PC-3 (cell line): ENCODE results near the gene LYG2. TPM values are rescaled to one million over a fixed set of nuclear protein-coding genes. Genes with fewer than 3 reads are reported as not detected.
A peak's percentile ranks its signal among the peaks of the same experiment; 100 is the strongest.
"Not testable (repeated sequence)": the region's sequence is repeated elsewhere in the genome, so short reads cannot be mapped to it uniquely, and the experiment has no call there.

Source experiments
- ATAC-seq: fragments of 200-7000 bp; cut with Tn5 transposase; 2 replicates; pipeline ENCODE4 v1.9.1; 2020; ENCODE audit warnings: mild to moderate bottlenecking, moderate library complexity
- BruUV-seq: library from RNA; stranded (reverse); fragments of 400-500 nt; replicated peaks from 2 replicates; lab custom pipeline; 2021; lab: Mats Ljungman, UMichigan
- CTCF ChIA-PET: fragments of 300-600 bp; sonication (Branson Sonifier 250); formaldehyde crosslinking; loops from one replicate; lab custom pipeline; 2022; ENCODE audit warnings: antibody characterized with exemption; lab: Charles Lee
- POLR2A ChIA-PET: fragments of 300-600 bp; sonication (Branson Sonifier 250); formaldehyde crosslinking; loops from one replicate; lab custom pipeline; 2022; ENCODE audit warnings: antibody characterized with exemption; ENCODE audit not compliant: unreplicated experiment; lab: Charles Lee
- DNase-seq: peaks from one replicate; pipeline ENCODE4 v3.0.0-alpha.2; 2015
- H2AFZ ChIP-seq: fragments of 300-600 bp; sonication (generic); 2 replicates; pipeline ENCODE4 v1.6.0; 2016; ENCODE audit warnings: antibody characterized with exemption, low read length
- H3F3A ChIP-seq: fragments of 300-600 bp; sonication (generic); one replicate; pipeline ENCODE4 v1.6.0; 2017; ENCODE audit warnings: antibody characterized with exemption, low read length, control low read depth, mild to moderate bottlenecking; ENCODE audit not compliant: unreplicated experiment
- H3K27ac ChIP-seq: fragments of 300-600 bp; sonication (generic); 2 replicates; pipeline ENCODE4 v1.5.1; 2016; ENCODE audit warnings: mild to moderate bottlenecking, low read length
- H3K27me3 ChIP-seq: fragments of 300-600 bp; sonication (generic); 2 replicates; pipeline ENCODE4 v1.6.1; 2016; ENCODE audit warnings: low read length, mixed read lengths
- H3K36me3 ChIP-seq: fragments of 300-600 bp; sonication (generic); 2 replicates; pipeline ENCODE4 v1.6.1; 2016; ENCODE audit warnings: low read depth, mixed run types, low read length, mixed read lengths
- H3K4me1 ChIP-seq: fragments of 300-600 bp; sonication (generic); 2 replicates; pipeline ENCODE4 v1.5.1; 2016; ENCODE audit warnings: low read length; ENCODE audit not compliant: insufficient read depth
- H3K4me2 ChIP-seq: fragments of 300-600 bp; sonication (generic); 2 replicates; pipeline ENCODE4 v1.6.0; 2016; ENCODE audit warnings: low read length
- H3K4me3 ChIP-seq: fragments of 300-600 bp; sonication (generic); 2 replicates; pipeline ENCODE4 v1.5.1; 2016; ENCODE audit warnings: mild to moderate bottlenecking, low read length, mixed read lengths
- H3K79me2 ChIP-seq: fragments of 300-600 bp; sonication (generic); 2 replicates; pipeline ENCODE4 v1.6.1; 2017; ENCODE audit warnings: low read length, mixed read lengths
- H3K9ac ChIP-seq: fragments of 300-600 bp; sonication (generic); 2 replicates; pipeline ENCODE4 v1.6.0; 2016; ENCODE audit warnings: mild to moderate bottlenecking, low read length
- H3K9me2 ChIP-seq: fragments of 300-600 bp; sonication (generic); replicated peaks from 2 replicates; pipeline ENCODE4 v1.6.1; 2016; ENCODE audit warnings: mixed run types, low read length, mixed read lengths
- H3K9me3 ChIP-seq: fragments of 300-600 bp; sonication (generic); 2 replicates; pipeline ENCODE4 v1.6.1; 2016; ENCODE audit warnings: low read length, mixed read lengths
- H4K20me1 ChIP-seq: fragments of 300-600 bp; sonication (generic); 2 replicates; pipeline ENCODE4 v1.6.1; 2016; ENCODE audit warnings: low read length, mixed read lengths
- CTCF ChIP-seq: fragments of 300-600 bp; sonication (generic); conservative IDR thresholded peaks from 2 replicates; pipeline ENCODE4 v1.5.1; 2017; ENCODE audit warnings: antibody characterized with exemption, low read depth, mild to moderate bottlenecking, low read length
- EZH2 ChIP-seq: fragments of 300-600 bp; sonication (generic); IDR thresholded peaks from one replicate; pipeline ENCODE4 v1.6.1; 2017; ENCODE audit warnings: antibody characterized with exemption, mild to moderate bottlenecking, low read length; ENCODE audit not compliant: unreplicated experiment
- EZH2phosphoT487 ChIP-seq: fragments of 300-600 bp; sonication (generic); IDR thresholded peaks from 2 replicates; pipeline ENCODE4 v1.6.1; 2018; ENCODE audit warnings: mild to moderate bottlenecking, antibody characterized with exemption, low read length, borderline replicate concordance
- intact Hi-C: fragments of 100-400 bp; cut with micrococcal nuclease; formaldehyde crosslinking; loops from 2 replicates; pipeline ENCODE4 v1.9.0; 2023
- total RNA-seq: library from RNA; depleted of rRNA; stranded (reverse); fragments of >200 nt; gene quantifications from 2 replicates; pipeline ENCODE4 v1.2.3, GENCODE V29; 2014; rRNA removed

The LYG2 gene
- total RNA-seq, 1 experiment from 2014 or later: not detected

GRCh38 chr2:99198103-99198841 is 57.2 kb downstream of the LYG2 start:
- H3K36me3 ChIP-seq: peaks cover 29% of the 10 kb centered on the region
- TF ChIP-seq EZH2 (no peak), CTCF (no peak; the same call in 1 of the 2 replicates), EZH2phosphoT487 (no peak)
- H3K9ac ChIP-seq: no peak overlapping the region
- intact Hi-C loops: no loop called here
- no peak overlapping the region for H3K4me2 ChIP-seq
- ChIA-PET CTCF (no interaction called here), POLR2A (interaction anchor here (0.6 kb wide), 1 partner anchor 164 kb away, joined by 6 read pairs; no protein-coding TSS in a partner anchor)
- no peaks in the 10 kb centered on the region for H3F3A ChIP-seq
- no peaks in the 10 kb centered on the region for H3K4me1 ChIP-seq
- ATAC-seq (peak; percentile 53), DNase-seq (peak; percentile 28)
- no TSS peak for BruUV-seq
- H3K27me3 ChIP-seq: no peaks in the 10 kb centered on the region
- H2AFZ ChIP-seq: no peak overlapping the region
- no peak overlapping the region for H3K4me3 ChIP-seq
- no peaks in the 10 kb centered on the region for H3K9me2 ChIP-seq
- H4K20me1 ChIP-seq: no peaks in the 10 kb centered on the region
- H3K27ac ChIP-seq: no peak overlapping the region
- no peaks in the 10 kb centered on the region for H3K9me3 ChIP-seq
- H3K79me2 ChIP-seq: no peaks in the 10 kb centered on the region

GRCh38 chr2:99192364-99192763 is 63.1 kb downstream of the LYG2 start:
- H4K20me1 ChIP-seq, H3K27me3 ChIP-seq, H3K4me3 ChIP-seq, H3K9me3 ChIP-seq, BruUV-seq, H3K9me2 ChIP-seq, H2AFZ ChIP-seq, DNase-seq, CTCF ChIA-PET, ATAC-seq, H3K27ac ChIP-seq, H3K4me2 ChIP-seq, H3K9ac ChIP-seq, intact Hi-C loops, H3F3A ChIP-seq, POLR2A ChIA-PET, H3K4me1 ChIP-seq: not testable (repeated sequence)
- peaks cover 19% of the 10 kb centered on the region for H3K79me2 ChIP-seq
- peaks cover 49% of the 10 kb centered on the region for H3K36me3 ChIP-seq

Other genes starting within 250 kb of the LYG2 start
- 3.3 and 4.4 TPM in 2 replicates for gene C2orf15, start 114.0 kb downstream of the LYG2 start, total RNA-seq
- gene TSGA10, start 100.7 kb downstream of the LYG2 start, total RNA-seq: 3.6 and 8.9 TPM in 2 replicates
- gene LIPT1, start 100.7 kb downstream of the LYG2 start, total RNA-seq: 6.7 and 8.7 TPM in 2 replicates
- gene MITD1, start 74.6 kb downstream of the LYG2 start, total RNA-seq: 16.7 and 19.6 TPM in 2 replicates
- gene MRPL30, start 74.5 kb downstream of the LYG2 start, total RNA-seq: 39.7 and 42.8 TPM in 2 replicates
- 0.58 and 1.5 TPM in 2 replicates for gene LYG1, start 45.5 kb upstream of the LYG2 start, total RNA-seq
- 40.7 and 51.5 TPM in 2 replicates for gene TXNDC9, start 80.7 kb upstream of the LYG2 start, total RNA-seq
- gene EIF5B, start 81.7 kb upstream of the LYG2 start, total RNA-seq: 35.7 and 35.9 TPM in 2 replicates
- 17.9 and 29.0 TPM in 2 replicates for gene REV1, start 234.4 kb upstream of the LYG2 start, total RNA-seq